A673 (cell line): ENCODE data around the gene NR2C2. TPM values are rescaled to one million over a fixed set of nuclear protein-coding genes. Genes with fewer than 3 reads are reported as not detected.

ENCODE experiments used
- BruUV-seq: library from RNA; stranded (reverse); fragments of 400-500 nt; replicated peaks from 2 replicates; lab custom pipeline; 2021; lab: Mats Ljungman, UMichigan
- CTCF ChIA-PET: fragments of 300-600 bp; sonication (Branson Sonifier 250); formaldehyde crosslinking; loops from one replicate; lab custom pipeline; 2022; ENCODE audit warnings: antibody characterized with exemption; lab: Charles Lee
- POLR2A ChIA-PET: fragments of 300-600 bp; sonication (Branson Sonifier 250); formaldehyde crosslinking; loops from one replicate; lab custom pipeline; 2022; ENCODE audit warnings: antibody characterized with exemption; ENCODE audit not compliant: low non-redundant PET; lab: Charles Lee
- DNase-seq: peaks from one replicate; pipeline ENCODE4 v3.0.0-alpha.2; 2015; ENCODE audit warnings: low spot score
- H3K27ac ChIP-seq: fragments of 200-600 bp; sonication (generic); 2 replicates; pipeline ENCODE4 v1.5.1; 2016; ENCODE audit warnings: mixed run types, low read depth, mild to moderate bottlenecking, mixed read lengths, antibody characterized with exemption, low read length; ENCODE audit not compliant: poor library complexity, severe bottlenecking
- H3K27me3 ChIP-seq: fragments of 200-600 bp; sonication (generic); replicated peaks from 2 replicates; pipeline ENCODE4 v1.6.1; 2017; ENCODE audit warnings: mixed run types, low read depth, mild to moderate bottlenecking, mixed read lengths, antibody characterized with exemption, low read length; ENCODE audit not compliant: insufficient read depth, poor library complexity
- H3K36me3 ChIP-seq: fragments of 200-600 bp; sonication (generic); 2 replicates; pipeline ENCODE4 v1.6.1; 2016; ENCODE audit warnings: mixed run types, mild to moderate bottlenecking, mixed read lengths, antibody characterized with exemption, low read length; ENCODE audit not compliant: insufficient read depth, poor library complexity, severe bottlenecking
- H3K4me1 ChIP-seq: fragments of 200-600 bp; sonication (generic); 2 replicates; pipeline ENCODE4 v1.6.1; 2017; ENCODE audit warnings: mixed run types, mild to moderate bottlenecking, mixed read lengths, antibody characterized with exemption, low read length; ENCODE audit not compliant: insufficient read depth, poor library complexity, severe bottlenecking
- H3K4me3 ChIP-seq: fragments of 200-600 bp; sonication (generic); 2 replicates; pipeline ENCODE4 v1.5.1; 2016; ENCODE audit warnings: low read depth, mixed run types, mild to moderate bottlenecking, mixed read lengths, low read length; ENCODE audit not compliant: poor library complexity, severe bottlenecking
- H3K9me3 ChIP-seq: fragments of 200-600 bp; sonication (generic); 2 replicates; pipeline ENCODE4 v1.6.1; 2016; ENCODE audit warnings: mixed run types, low read depth, mild to moderate bottlenecking, mixed read lengths, antibody characterized with exemption, low read length; ENCODE audit not compliant: poor library complexity, severe bottlenecking
- CTCF ChIP-seq: fragments of 300-800, 200-600 bp; sonication (generic); conservative IDR thresholded peaks from 2 replicates; pipeline ENCODE4 v1.5.1; 2017; ENCODE audit warnings: low read depth, mild to moderate bottlenecking, antibody characterized with exemption, low read length, moderate library complexity, mixed read lengths
- EZH2 ChIP-seq: fragments of 200-600 bp; sonication (generic); IDR thresholded peaks from 2 replicates; pipeline ENCODE4 v1.6.1; 2017; ENCODE audit warnings: borderline replicate concordance, low read depth, mild to moderate bottlenecking, mixed read lengths, antibody characterized with exemption, low read length; ENCODE audit not compliant: poor library complexity, severe bottlenecking
- intact Hi-C: fragments of 100-400 bp; cut with micrococcal nuclease; formaldehyde crosslinking; loops from one replicate; pipeline ENCODE4 v1.10.0; 2022; ENCODE audit not compliant: unreplicated experiment
- total RNA-seq: library from RNA; stranded (reverse); gene quantifications from 2 replicates; pipeline ENCODE4 v1.2.3, GENCODE V29; 2021

NR2C2 gene
- total RNA-seq, 1 experiment from 2014 or later: 56.5 TPM

GRCh38 chr3:15032650-15033049 is 85.3 kb downstream of the NR2C2 start:
- no peak overlapping the region for H3K27ac ChIP-seq
- H3K4me1 ChIP-seq: no peaks in the 10 kb centered on the region
- no peaks in the 10 kb centered on the region for H3K9me3 ChIP-seq
- CTCF ChIA-PET: no interaction called here
- POLR2A ChIA-PET: no interaction called here
- DNase-seq: no peak
- intact Hi-C loops: no loop called here
- no peaks in the 10 kb centered on the region for H3K27me3 ChIP-seq
- H3K4me3 ChIP-seq: no peak overlapping the region
- TF ChIP-seq EZH2 (no peak), CTCF (no peak)
- no TSS peak for BruUV-seq
- H3K36me3 ChIP-seq: peaks cover 79% of the 10 kb centered on the region

- DNase-seq: no peak
- no peaks in the 10 kb centered on the region for H3K27me3 ChIP-seq
- H3K36me3 ChIP-seq: peaks cover 82% of the 10 kb centered on the region
- H3K9me3 ChIP-seq: no peaks in the 10 kb centered on the region
- no TSS peak for BruUV-seq
- no peaks in the 10 kb centered on the region for H3K4me1 ChIP-seq
- ChIA-PET CTCF (no interaction called here), POLR2A (no interaction called here)
- TF ChIP-seq CTCF: no peak
- no peak for TF ChIP-seq EZH2
- intact Hi-C loops: no loop called here
- no peak overlapping the region for H3K27ac ChIP-seq
- no peak overlapping the region for H3K4me3 ChIP-seq
Measured at GRCh38 chr3:15033103-15033502, 85.7 kb downstream of the NR2C2 start.

- H3K27me3 ChIP-seq: no peaks in the 10 kb centered on the region
- H3K36me3 ChIP-seq: peaks cover 84% of the 10 kb centered on the region
- intact Hi-C loops: no loop called here
- H3K4me3 ChIP-seq: no peak overlapping the region
- no peak overlapping the region for H3K27ac ChIP-seq
- no peak for TF ChIP-seq EZH2
- no peak for TF ChIP-seq CTCF
- POLR2A ChIA-PET: no interaction called here
- H3K4me1 ChIP-seq: peaks cover 16% of the 10 kb centered on the region
- H3K9me3 ChIP-seq: no peaks in the 10 kb centered on the region
- no TSS peak for BruUV-seq
- CTCF ChIA-PET: no interaction called here
- no peak for DNase-seq
Measured at GRCh38 chr3:15038306-15038705, 90.9 kb downstream of the NR2C2 start.
